HuH-7 (cell line): ENCODE results near the gene CAMK2N2.

ENCODE experiments used
- DNase-seq: peaks from one replicate; pipeline ENCODE4 v3.0.0; 2011; ENCODE audit warnings: low spot score

Gene CAMK2N2

GRCh38 chr3:184211718-184212117 is 49.6 kb downstream of the CAMK2N2 start:
- no peak for DNase-seq

- DNase-seq: no peak
These were observed 50.1 kb downstream of the CAMK2N2 start for GRCh38 chr3:184211297-184211696.
